HCT116 (cell line): ENCODE measurements around the gene LRFN4. TPM values are rescaled to one million over a fixed set of nuclear protein-coding genes. Genes with fewer than 3 reads are reported as not detected.

ENCODE experiments used
- ATAC-seq: fragments of 200-7000 bp; cut with Tn5 transposase; 2 replicates; pipeline ENCODE4 v1.9.1; 2020; ENCODE audit warnings: mild to moderate bottlenecking, moderate library complexity
- BruUV-seq: library from RNA; stranded (reverse); fragments of 400-500 nt; replicated peaks from 2 replicates; lab custom pipeline; 2021; lab: Mats Ljungman, UMichigan
- CTCF ChIA-PET: fragments of 300-600 bp; sonication (Branson Sonifier 250); formaldehyde crosslinking; loops from one replicate; lab custom pipeline; 2021; ENCODE audit warnings: antibody characterized with exemption; lab: Charles Lee
- POLR2A ChIA-PET: fragments of 300-600, 350-600 bp; sonication (Branson Sonifier 250); formaldehyde crosslinking; loops from one replicate; lab custom pipeline; 2021; ENCODE audit warnings: antibody characterized with exemption; lab: Charles Lee
- RAD21 ChIA-PET, 2 experiments: fragments of 300-600 bp; sonication (Branson Sonifier 250); formaldehyde crosslinking; loops; one replicate each; lab custom pipeline; 2023; ENCODE audit warnings: low total read pairs in 2 of 2; ENCODE audit not compliant: uncharacterized antibody in 2 of 2, unreplicated experiment in 2 of 2, low non-redundant PET in 1 of 2; lab: Charles Lee
- DNase-seq: peaks from one replicate; pipeline ENCODE4 v3.0.0-alpha.2; 2010; ENCODE audit warnings: low read depth, low spot score
- H2AFZ ChIP-seq: fragments of 200-600 bp; shearing (Covaris generic), sonication (generic); 2 replicates; pipeline ENCODE4 v1.6.1; 2017; ENCODE audit warnings: low read depth, mixed run types, mixed read lengths, antibody characterized with exemption, low read length; ENCODE audit not compliant: poor library complexity, severe bottlenecking
- H3K27ac ChIP-seq: 2 replicates; pipeline ENCODE4 v1.5.1; 2012; ENCODE audit warnings: low read depth, low read length
- H3K27me3 ChIP-seq: fragments of 200-600 bp; sonication (generic); 2 replicates; pipeline ENCODE4 v1.6.1; 2016; ENCODE audit warnings: mixed run types, low read length, mixed read lengths; ENCODE audit not compliant: insufficient read depth
- H3K36me3 ChIP-seq, 2 experiments: fragments of 200-500 bp in 1 of 2; fragments of 200-600 bp in 1 of 2; sonication (Bioruptor generic) in 1 of 2; sonication (generic) in 1 of 2; 2 replicates each; pipeline versions ENCODE4 v1.5.1 to v1.6.1; 2014 to 2016; ENCODE audit warnings: low read length in 2 of 2, inconsistent platforms in 1 of 2, mixed read lengths in 1 of 2, mixed run types in 1 of 2; ENCODE audit not compliant: insufficient read depth in 2 of 2, control insufficient read depth in 1 of 2
- H3K4me1 ChIP-seq, 2 experiments: fragments of 200-600 bp in 1 of 2; sonication (generic) in 1 of 2; 2 replicates each; pipeline versions ENCODE4 v1.5.1 to v1.6.1; 2012 to 2017; ENCODE audit warnings: low read length in 2 of 2, inconsistent platforms in 1 of 2, mild to moderate bottlenecking in 1 of 2, mixed read lengths in 1 of 2, mixed run types in 1 of 2, moderate library complexity in 1 of 2; ENCODE audit not compliant: insufficient read depth in 2 of 2, control insufficient read depth in 1 of 2
- H3K4me2 ChIP-seq: fragments of 200-600 bp; sonication (generic); 2 replicates; pipeline ENCODE4 v1.6.1; 2017; ENCODE audit warnings: mixed run types, low read length, mixed read lengths
- H3K4me3 ChIP-seq, 2 experiments: fragments of 200-600 bp in 1 of 2; sonication (generic) in 1 of 2; replicated peaks in 1 of 2; 2 replicates each; pipeline ENCODE4 v1.5.1; 2011 to 2016; ENCODE audit warnings: low read length in 2 of 2, control low read depth in 1 of 2, low read depth in 1 of 2, mild to moderate bottlenecking in 1 of 2, mixed read lengths in 1 of 2, mixed run types in 1 of 2
- H3K79me2 ChIP-seq: fragments of 200-600 bp; sonication (generic); 2 replicates; pipeline ENCODE4 v1.6.1; 2017; ENCODE audit warnings: mild to moderate bottlenecking, mixed run types, low read length, moderate library complexity, mixed read lengths; ENCODE audit not compliant: insufficient read depth
- H3K9ac ChIP-seq: fragments of 200-600 bp; sonication (generic); 2 replicates; pipeline ENCODE4 v1.6.1; 2016; ENCODE audit warnings: low read length, mixed read lengths
- H3K9me2 ChIP-seq: fragments of 200-600 bp; sonication (generic), shearing (Covaris generic); 2 replicates; pipeline ENCODE4 v1.6.1; 2017; ENCODE audit warnings: mixed run types, mild to moderate bottlenecking, moderate library complexity; ENCODE audit not compliant: insufficient read depth
- H3K9me3 ChIP-seq, 2 experiments: fragments of 200-500 bp in 1 of 2; fragments of 200-600 bp in 1 of 2; sonication (Bioruptor generic) in 1 of 2; sonication (generic) in 1 of 2; 2 replicates each; pipeline ENCODE4 v1.6.1; 2014 to 2017; ENCODE audit warnings: low read length in 2 of 2, mixed read lengths in 2 of 2, inconsistent platforms in 1 of 2, low read depth in 1 of 2, mild to moderate bottlenecking in 1 of 2, mixed run types in 1 of 2, moderate library complexity in 1 of 2; ENCODE audit not compliant: control insufficient read depth in 1 of 2, insufficient read depth in 1 of 2
- H4K20me1 ChIP-seq: fragments of 200-600 bp; sonication (generic), shearing (Covaris generic); 2 replicates; pipeline ENCODE4 v1.6.1; 2017; ENCODE audit warnings: mixed run types, mild to moderate bottlenecking, moderate library complexity; ENCODE audit not compliant: insufficient read depth
- EGR1 ChIP-seq: IDR thresholded peaks from 2 replicates; pipeline ENCODE4 v1.6.1; 2012; ENCODE audit warnings: low read depth
- ELF1 ChIP-seq: IDR thresholded peaks from 2 replicates; pipeline ENCODE4 v1.6.1; 2012; ENCODE audit warnings: low read depth, borderline replicate concordance
- JUND ChIP-seq: IDR thresholded peaks from 2 replicates; pipeline ENCODE4 v1.6.1; 2012
- POLR2A ChIP-seq: IDR thresholded peaks from 2 replicates; pipeline ENCODE4 v1.7.0; 2011; ENCODE audit warnings: borderline replicate concordance; ENCODE audit not compliant: insufficient read depth, insufficient read length; ENCODE audit errors: extremely low read depth
- POLR2AphosphoS5 ChIP-seq: IDR thresholded peaks from 2 replicates; pipeline ENCODE4 v1.6.1; 2011; ENCODE audit warnings: mild to moderate bottlenecking, low read depth, low read length, moderate library complexity
- RAD21 ChIP-seq: IDR thresholded peaks from 2 replicates; pipeline ENCODE4 v1.6.1; 2012; ENCODE audit warnings: low read depth, mild to moderate bottlenecking
- TCF7L2 ChIP-seq: IDR thresholded peaks from 2 replicates; pipeline ENCODE4 v1.7.0; 2011; ENCODE audit warnings: borderline replicate concordance, inconsistent platforms; ENCODE audit not compliant: insufficient read depth, insufficient read length; ENCODE audit errors: extremely low read depth
- YY1 ChIP-seq: IDR thresholded peaks from 2 replicates; pipeline ENCODE4 v1.6.1; 2011; ENCODE audit warnings: low read length, low read depth, moderate library complexity, mild to moderate bottlenecking; ENCODE audit not compliant: insufficient replicate concordance; ENCODE audit errors: extremely low read depth
- intact Hi-C: fragments of 100-400 bp; cut with micrococcal nuclease; formaldehyde crosslinking; loops from 2 replicates; pipeline ENCODE4 v1.10.0; 2022
- total RNA-seq: library from RNA; stranded (reverse); gene quantifications from one replicate; pipeline ENCODE4 v1.2.1, GENCODE V29; 2021; ENCODE audit not compliant: unreplicated experiment
- TF ChIP-seq, protein P1 (sequence below): IDR thresholded peaks from 2 replicates; pipeline ENCODE4 v1.6.1; 2011; ENCODE audit warnings: mild to moderate bottlenecking, low read length, moderate library complexity; ENCODE audit not compliant: insufficient replicate concordance; ENCODE audit errors: extremely low read depth
- TF ChIP-seq, protein P2 (sequence below): IDR thresholded peaks from 2 replicates; pipeline ENCODE4 v1.6.1; 2012; ENCODE audit warnings: low read depth
- TF ChIP-seq, protein P3 (sequence below): IDR thresholded peaks from 2 replicates; pipeline ENCODE4 v1.6.1; 2012

LRFN4 gene
- total RNA-seq, 1 experiment from 2014 or later = 55.4 TPM

DNA sequence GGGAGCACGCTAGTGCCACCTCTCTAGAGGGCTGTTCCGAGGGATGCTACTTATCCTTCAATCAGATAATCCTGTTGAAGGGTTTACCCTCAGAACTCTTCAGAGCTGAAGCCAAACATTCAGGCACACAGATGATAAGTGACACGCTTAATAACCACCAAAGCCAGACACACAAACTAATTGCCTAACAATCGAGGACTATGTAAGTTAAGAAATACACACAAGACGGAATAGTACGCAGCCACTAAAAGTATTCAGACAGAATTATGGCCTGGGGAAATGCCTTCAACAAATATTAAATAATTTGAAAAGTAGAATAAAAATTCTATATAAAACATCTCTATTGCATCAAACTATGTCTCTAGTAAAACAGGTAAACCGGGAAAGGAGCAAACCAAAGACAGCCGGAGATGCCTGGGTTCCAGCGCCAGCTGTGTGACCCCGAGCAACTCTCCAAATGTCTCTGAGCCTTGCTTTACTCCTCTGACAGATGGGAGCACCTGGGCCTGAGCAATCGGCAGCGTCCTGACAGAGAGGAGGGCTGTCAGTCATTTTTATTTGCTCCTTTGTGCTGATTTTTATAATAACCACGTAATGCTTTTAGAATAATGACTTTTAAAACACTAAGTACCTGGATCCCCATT, 11.3 kb downstream of the LRFN4 start:
- no peaks in the 10 kb centered on the region for H3K9me3 ChIP-seq
- H3K27ac ChIP-seq = no peak overlapping the region
- no peaks in the 10 kb centered on the region for H4K20me1 ChIP-seq
- H3K9ac ChIP-seq = no peak overlapping the region
- BruUV-seq = TSS peak; percentile 75
- no peak overlapping the region for H3K4me3 ChIP-seq
- ChIA-PET RAD21 (no interaction called here), CTCF (interaction anchor here (0.5 to 1.8 kb wide), 3 partner anchors 10 to 108 kb away, joined by 3 to 8 read pairs (median 5); no protein-coding TSS in a partner anchor), POLR2A (no interaction called here)
- no peak overlapping the region for H2AFZ ChIP-seq
- DNase-seq = no peak
- ATAC-seq = peak; percentile 23
- H3K4me2 ChIP-seq = peak overlapping the region; percentile 60
- peaks cover 7 to 23% of the 10 kb centered on the region in 2 experiments; a peak in 3 of 4 replicates for H3K4me1 ChIP-seq
- H3K79me2 ChIP-seq = no peaks in the 10 kb centered on the region
- H3K27me3 ChIP-seq = no peaks in the 10 kb centered on the region
- H3K36me3 ChIP-seq = no peaks in the 10 kb centered on the region; a peak in 1 of 4 replicates
- H3K9me2 ChIP-seq = no peaks in the 10 kb centered on the region
- intact Hi-C loops = no loop called here
- TF ChIP-seq EGR1 (no peak), POLR2AphosphoS5 (0 out of 2 replicates have a peak, but pooled peaks have one; percentile 4)

DNA sequence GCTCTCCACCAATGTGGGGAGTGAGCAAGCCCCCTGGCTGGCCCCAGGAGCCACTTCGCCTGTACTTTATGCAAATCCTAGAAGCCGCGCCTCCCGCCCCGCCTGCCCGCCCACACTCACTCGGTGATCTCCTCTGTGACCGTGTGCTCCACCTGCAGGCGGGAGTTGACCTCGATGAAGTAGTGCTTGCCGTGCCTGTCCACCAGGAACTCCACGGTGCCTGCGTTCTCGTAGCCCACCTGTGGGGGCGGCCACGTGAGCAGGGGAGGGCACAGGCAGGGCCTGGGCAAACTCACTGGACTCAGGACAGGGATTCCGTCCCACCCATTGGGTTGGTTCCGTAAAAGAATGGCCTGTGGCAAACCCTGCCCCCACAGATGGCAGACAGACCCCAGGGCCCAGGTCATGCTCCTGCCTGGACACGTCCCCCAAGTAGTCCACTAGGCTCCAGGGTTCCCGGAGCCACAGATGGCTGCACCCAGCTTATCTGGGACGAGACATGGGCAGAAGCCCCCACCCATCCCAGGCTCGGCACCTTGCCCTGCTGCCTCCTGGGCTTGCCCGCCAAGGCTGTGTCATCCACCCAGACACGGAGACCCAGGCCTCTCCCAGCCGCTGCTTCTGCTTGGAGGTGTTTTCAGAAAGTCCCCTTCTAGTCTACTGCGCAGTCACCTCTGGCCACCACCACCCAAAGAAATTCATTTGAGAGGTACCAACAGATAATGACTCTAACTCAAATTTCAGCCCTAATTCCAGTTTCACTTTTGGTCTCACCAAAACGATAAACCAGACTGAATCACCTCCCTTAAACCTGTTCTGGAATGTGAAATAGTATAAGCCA, 12.1 kb downstream of the LRFN4 start:
- CTCF ChIA-PET = no interaction called here
- Histone ChIP-seq H4K20me1 (no peaks in the 10 kb centered on the region), H2AFZ (no peak overlapping the region), H3K27me3 (no peaks in the 10 kb centered on the region), H3K36me3 (no peaks in the 10 kb centered on the region; a peak in 1 of 4 replicates), H3K4me3 (no peak overlapping the region), H3K4me1 (peaks cover 7 to 23% of the 10 kb centered on the region in 2 experiments; a peak in 3 of 4 replicates), H3K9ac (peak overlapping the region; percentile 32), H3K9me3 (no peaks in the 10 kb centered on the region), H3K9me2 (no peaks in the 10 kb centered on the region), H3K27ac (peak overlapping the region; percentile 54; the same call in 1 of the 2 replicates), H3K4me2 (peak overlapping the region; percentile 60), H3K79me2 (no peaks in the 10 kb centered on the region)
- RAD21 ChIA-PET = no interaction called here
- ATAC-seq (peak; percentile 97), DNase-seq (peak; percentile 71)
- no TSS peak for BruUV-seq
- intact Hi-C loops = no loop called here
- POLR2A ChIA-PET = no interaction called here
- TF ChIP-seq JUND = no peak
- no peak for TF ChIP-seq ELF1
- peak; percentile 60 for TF ChIP-seq RAD21
- TF ChIP-seq, protein P1, sequence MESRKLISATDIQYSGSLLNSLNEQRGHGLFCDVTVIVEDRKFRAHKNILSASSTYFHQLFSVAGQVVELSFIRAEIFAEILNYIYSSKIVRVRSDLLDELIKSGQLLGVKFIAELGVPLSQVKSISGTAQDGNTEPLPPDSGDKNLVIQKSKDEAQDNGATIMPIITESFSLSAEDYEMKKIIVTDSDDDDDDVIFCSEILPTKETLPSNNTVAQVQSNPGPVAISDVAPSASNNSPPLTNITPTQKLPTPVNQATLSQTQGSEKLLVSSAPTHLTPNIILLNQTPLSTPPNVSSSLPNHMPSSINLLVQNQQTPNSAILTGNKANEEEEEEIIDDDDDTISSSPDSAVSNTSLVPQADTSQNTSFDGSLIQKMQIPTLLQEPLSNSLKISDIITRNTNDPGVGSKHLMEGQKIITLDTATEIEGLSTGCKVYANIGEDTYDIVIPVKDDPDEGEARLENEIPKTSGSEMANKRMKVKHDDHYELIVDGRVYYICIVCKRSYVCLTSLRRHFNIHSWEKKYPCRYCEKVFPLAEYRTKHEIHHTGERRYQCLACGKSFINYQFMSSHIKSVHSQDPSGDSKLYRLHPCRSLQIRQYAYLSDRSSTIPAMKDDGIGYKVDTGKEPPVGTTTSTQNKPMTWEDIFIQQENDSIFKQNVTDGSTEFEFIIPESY = no peak
- TF ChIP-seq, protein P2, sequence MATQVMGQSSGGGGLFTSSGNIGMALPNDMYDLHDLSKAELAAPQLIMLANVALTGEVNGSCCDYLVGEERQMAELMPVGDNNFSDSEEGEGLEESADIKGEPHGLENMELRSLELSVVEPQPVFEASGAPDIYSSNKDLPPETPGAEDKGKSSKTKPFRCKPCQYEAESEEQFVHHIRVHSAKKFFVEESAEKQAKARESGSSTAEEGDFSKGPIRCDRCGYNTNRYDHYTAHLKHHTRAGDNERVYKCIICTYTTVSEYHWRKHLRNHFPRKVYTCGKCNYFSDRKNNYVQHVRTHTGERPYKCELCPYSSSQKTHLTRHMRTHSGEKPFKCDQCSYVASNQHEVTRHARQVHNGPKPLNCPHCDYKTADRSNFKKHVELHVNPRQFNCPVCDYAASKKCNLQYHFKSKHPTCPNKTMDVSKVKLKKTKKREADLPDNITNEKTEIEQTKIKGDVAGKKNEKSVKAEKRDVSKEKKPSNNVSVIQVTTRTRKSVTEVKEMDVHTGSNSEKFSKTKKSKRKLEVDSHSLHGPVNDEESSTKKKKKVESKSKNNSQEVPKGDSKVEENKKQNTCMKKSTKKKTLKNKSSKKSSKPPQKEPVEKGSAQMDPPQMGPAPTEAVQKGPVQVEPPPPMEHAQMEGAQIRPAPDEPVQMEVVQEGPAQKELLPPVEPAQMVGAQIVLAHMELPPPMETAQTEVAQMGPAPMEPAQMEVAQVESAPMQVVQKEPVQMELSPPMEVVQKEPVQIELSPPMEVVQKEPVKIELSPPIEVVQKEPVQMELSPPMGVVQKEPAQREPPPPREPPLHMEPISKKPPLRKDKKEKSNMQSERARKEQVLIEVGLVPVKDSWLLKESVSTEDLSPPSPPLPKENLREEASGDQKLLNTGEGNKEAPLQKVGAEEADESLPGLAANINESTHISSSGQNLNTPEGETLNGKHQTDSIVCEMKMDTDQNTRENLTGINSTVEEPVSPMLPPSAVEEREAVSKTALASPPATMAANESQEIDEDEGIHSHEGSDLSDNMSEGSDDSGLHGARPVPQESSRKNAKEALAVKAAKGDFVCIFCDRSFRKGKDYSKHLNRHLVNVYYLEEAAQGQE = no peak
- TF ChIP-seq TCF7L2 = no peak
- no peak for TF ChIP-seq POLR2A
- TF ChIP-seq YY1 = no peak
- TF ChIP-seq EGR1 = peak; percentile 93
- TF ChIP-seq, protein P3, sequence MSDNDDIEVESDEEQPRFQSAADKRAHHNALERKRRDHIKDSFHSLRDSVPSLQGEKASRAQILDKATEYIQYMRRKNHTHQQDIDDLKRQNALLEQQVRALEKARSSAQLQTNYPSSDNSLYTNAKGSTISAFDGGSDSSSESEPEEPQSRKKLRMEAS = no peak; the same call in 1 of the 2 replicates
